Cardiac muscle cell (in vitro differentiated cells and primary cell): ENCODE data around the gene AGMO. TPM values are rescaled to one million over a fixed set of nuclear protein-coding genes. Genes with fewer than 3 reads are reported as not detected.

Experiments
- DNase-seq, 2 donors: peaks; one replicate each; pipeline versions ENCODE4 v3.0.0 to v3.0.0-alpha.2; 2010 to 2017; ENCODE audit warnings: low read depth in 1 of 2, low spot score in 1 of 2
- H3K27ac ChIP-seq: fragments of 200-600 bp; sonication (generic); 2 replicates; pipeline ENCODE4 v1.5.1; 2016
- H3K27me3 ChIP-seq: fragments of 200-600 bp; sonication (generic); 2 replicates; pipeline ENCODE4 v1.6.0; 2016; ENCODE audit warnings: control low read depth
- H3K36me3 ChIP-seq: fragments of 200-600 bp; sonication (generic); 2 replicates; pipeline ENCODE4 v1.5.1; 2016; ENCODE audit warnings: control low read depth
- H3K4me1 ChIP-seq: fragments of 200-600 bp; sonication (generic); 2 replicates; pipeline ENCODE4 v1.8.1; 2017; ENCODE audit warnings: low read depth, mild to moderate bottlenecking, mixed run types
- H3K4me3 ChIP-seq: fragments of 200-600 bp; sonication (generic); 2 replicates; pipeline ENCODE4 v1.5.1; 2016; ENCODE audit warnings: mild to moderate bottlenecking
- H3K9me3 ChIP-seq: fragments of 200-600 bp; sonication (generic); 2 replicates; pipeline ENCODE4 v1.5.1; 2017; ENCODE audit warnings: low read depth, mild to moderate bottlenecking, control low read depth
- CTCF ChIP-seq: IDR thresholded peaks from 2 replicates; pipeline ENCODE4 v1.5.1; 2012; ENCODE audit warnings: low read depth, mild to moderate bottlenecking, low read length
- polyA plus RNA-seq: library from polyadenylated mRNA; unstranded; fragments of >200 nt; fragmentation: Nextera tagmentation; extraction: Ambion mirVana; gene quantifications from 2 replicates; pipeline ENCODE4 v1.2.1, GENCODE V29; 2016
- total RNA-seq: library from RNA; depleted of rRNA; stranded (reverse); fragments of >200 nt; gene quantifications from 2 replicates; pipeline ENCODE4 v1.2.3, GENCODE V29; 2016

AGMO gene
- total and polyA plus RNA-seq, 2 experiments from 2014 or later = 0.16 TPM; not detected in 1

DNA sequence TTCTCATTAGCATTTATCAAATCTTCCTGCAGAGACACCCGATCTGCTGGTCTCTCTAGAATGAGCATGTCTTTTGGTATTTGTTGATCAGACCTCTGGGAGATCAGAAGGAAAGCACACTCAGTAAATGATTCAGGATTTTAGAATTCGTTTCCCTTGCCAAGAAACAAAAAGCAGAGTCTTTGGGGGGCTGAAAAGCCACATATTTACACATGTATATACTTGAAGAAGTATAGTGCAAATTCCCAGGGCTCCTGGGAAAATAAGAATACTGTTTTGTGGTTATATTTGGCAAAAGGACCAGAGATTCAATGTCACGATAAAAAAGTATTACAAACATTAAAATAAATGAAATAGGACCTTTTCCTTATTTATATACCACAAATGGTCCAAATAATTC, 100.2 kb downstream of the AGMO start:
- DNase-seq = peak in 1 of 2 donors; percentile 87
- Histone ChIP-seq H3K4me3 (no peak overlapping the region), H3K36me3 (no peaks in the 10 kb centered on the region), H3K27ac (no peak overlapping the region), H3K4me1 (no peaks in the 10 kb centered on the region), H3K27me3 (no peaks in the 10 kb centered on the region), H3K9me3 (no peaks in the 10 kb centered on the region)
- no peak for TF ChIP-seq CTCF

DNA sequence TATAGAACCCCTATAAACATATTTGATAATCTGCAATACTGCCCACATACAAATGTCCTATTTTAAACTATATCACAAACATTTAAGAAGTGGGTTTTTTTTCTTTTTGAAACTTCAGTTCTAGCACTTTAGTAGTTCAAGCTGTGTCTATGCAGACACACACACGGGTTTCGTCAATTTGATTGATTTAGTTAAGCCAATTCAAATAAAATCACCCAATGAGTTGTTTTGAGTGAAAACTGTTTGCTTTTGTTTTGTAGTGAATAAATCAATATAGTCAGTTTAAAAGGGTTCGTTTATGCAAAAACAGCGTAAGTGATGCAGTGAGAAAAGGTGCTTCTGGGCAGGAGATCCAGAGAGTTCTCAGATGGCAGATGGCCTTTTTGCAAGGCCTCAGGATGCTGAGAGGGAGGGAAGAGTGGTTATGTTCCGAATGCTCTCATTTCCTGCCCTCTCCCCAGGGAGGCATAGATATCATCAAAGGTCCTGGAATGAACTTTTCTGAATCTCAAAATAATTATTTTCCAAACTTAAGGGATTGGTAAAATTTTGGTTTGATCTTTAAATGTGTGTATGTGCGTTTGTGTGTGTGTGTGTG, 102.7 kb downstream of the AGMO start:
- Histone ChIP-seq H3K9me3 (no peaks in the 10 kb centered on the region), H3K4me1 (no peaks in the 10 kb centered on the region), H3K4me3 (no peak overlapping the region), H3K27ac (no peak overlapping the region), H3K27me3 (no peaks in the 10 kb centered on the region), H3K36me3 (no peaks in the 10 kb centered on the region)
- peak in 1 of 2 donors; percentile 39 for DNase-seq
- no peak for TF ChIP-seq CTCF

GRCh38 chr7:15457990-15458955, 103.5 kb downstream of the AGMO start:
- H3K4me1 ChIP-seq = no peaks in the 10 kb centered on the region
- H3K36me3 ChIP-seq = no peaks in the 10 kb centered on the region
- H3K9me3 ChIP-seq = no peaks in the 10 kb centered on the region
- no peak for DNase-seq
- no peak overlapping the region for H3K4me3 ChIP-seq
- no peak overlapping the region for H3K27ac ChIP-seq
- no peak for TF ChIP-seq CTCF
- no peaks in the 10 kb centered on the region for H3K27me3 ChIP-seq

DNA sequence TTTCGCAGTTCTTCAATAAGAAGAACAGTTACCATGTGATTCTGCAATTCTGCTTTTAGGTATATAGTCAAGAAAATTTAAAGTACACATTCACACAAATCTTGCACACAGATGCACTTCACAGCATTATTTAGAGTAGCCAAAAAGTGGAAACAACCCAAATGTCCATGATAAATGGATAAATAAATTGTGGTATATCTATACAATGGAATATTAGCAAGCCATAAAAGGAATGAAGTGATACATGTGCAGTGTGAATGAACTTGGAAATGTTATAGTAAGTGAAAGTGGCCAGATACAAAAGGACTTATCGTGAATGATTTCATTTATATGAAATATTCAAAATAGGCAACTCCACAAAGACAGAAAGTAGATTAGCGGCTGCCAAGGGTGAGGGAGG, 109.1 kb downstream of the AGMO start:
- TF ChIP-seq CTCF = no peak
- Histone ChIP-seq H3K27me3 (no peaks in the 10 kb centered on the region), H3K27ac (no peak overlapping the region), H3K9me3 (no peaks in the 10 kb centered on the region), H3K4me1 (no peaks in the 10 kb centered on the region), H3K36me3 (no peaks in the 10 kb centered on the region), H3K4me3 (no peak overlapping the region)
- no peak for DNase-seq

DNA sequence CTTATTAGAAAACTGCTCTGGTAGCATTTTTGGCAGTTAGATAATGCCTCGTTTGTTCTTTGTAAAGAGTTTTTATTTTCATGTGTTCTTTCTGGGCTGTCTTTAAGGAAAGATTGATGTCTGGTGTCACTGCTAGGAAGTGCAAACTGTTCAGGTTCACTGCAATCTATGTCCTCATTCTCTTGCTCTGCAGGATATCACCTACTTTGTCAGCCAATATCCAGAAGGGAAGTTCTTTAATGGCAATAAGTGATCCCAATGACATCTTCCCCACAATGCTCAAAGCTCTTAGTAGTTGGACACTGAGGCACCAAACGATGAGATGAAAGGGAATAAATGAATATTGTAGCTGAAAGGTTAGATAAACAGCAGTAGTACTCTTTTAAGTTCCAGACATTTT, 115.1 kb downstream of the AGMO start:
- no peak for TF ChIP-seq CTCF
- no peak overlapping the region for H3K4me3 ChIP-seq
- no peak for DNase-seq
- H3K36me3 ChIP-seq = no peaks in the 10 kb centered on the region
- H3K4me1 ChIP-seq = no peaks in the 10 kb centered on the region
- H3K27ac ChIP-seq = no peak overlapping the region
- H3K9me3 ChIP-seq = no peaks in the 10 kb centered on the region
- no peaks in the 10 kb centered on the region for H3K27me3 ChIP-seq
